Central memory CD4-positive, alpha-beta T cell (primary cell): ENCODE measurements around the gene CAPN15.
A peak's percentile ranks its signal among the peaks of the same experiment; 100 is the strongest.
"Not testable (repeated sequence)": the region's sequence is repeated elsewhere in the genome, so short reads cannot be mapped to it uniquely, and the experiment has no call there.

Experiments used
- DNase-seq: peaks from one replicate; pipeline ENCODE4 v3.0.0; 2022
- total RNA-seq, 3 experiments: gene quantifications; one replicate each; lab custom pipeline; 2026; lab: John Stamatoyannopoulos, UW

The CAPN15 gene
- 91.6 to 191 (median 115) reads per million in 3 experiments for total RNA-seq

GRCh38 chr16:527015-527903 is at the start of gene CAPN15:
Gene CAPN15, plus strand, starts transcription at chr16:527712. Its CDS starts 19,127 bp downstream, at chr16:546839.
- peak; percentile 86 for DNase-seq

GRCh38 chr16:478287-478686 is 49.2 kb upstream of the CAPN15 start:
- DNase-seq, result not testable (repeated sequence)

GRCh38 chr16:482468-483185 is 44.9 kb upstream of the CAPN15 start:
- no peak for DNase-seq

GRCh38 chr16:483341-484075 is 44.0 kb upstream of the CAPN15 start:
- no peak for DNase-seq

- no peak for DNase-seq
These were observed 37.9 kb upstream of the CAPN15 start for GRCh38 chr16:489606-490005.

- no peak for DNase-seq
These were observed 36.7 kb upstream of the CAPN15 start for GRCh38 chr16:490768-491167.

- no peak for DNase-seq
These were observed 36.1 kb upstream of the CAPN15 start for GRCh38 chr16:491220-491919.

- no peak for DNase-seq
These were observed 35.2 kb upstream of the CAPN15 start for GRCh38 chr16:492211-492875.

GRCh38 chr16:494676-495075 is 32.8 kb upstream of the CAPN15 start:
- not testable (repeated sequence) for DNase-seq

- no peak for DNase-seq
These were observed 32.3 kb upstream of the CAPN15 start for GRCh38 chr16:495127-495748.

- no peak for DNase-seq
These were observed 31.2 kb upstream of the CAPN15 start for GRCh38 chr16:496097-496886.

- DNase-seq, result no peak
These were observed 30.3 kb upstream of the CAPN15 start for GRCh38 chr16:497258-497657.

- DNase-seq, result no peak
These were observed 27.6 kb upstream of the CAPN15 start for GRCh38 chr16:499924-500323.

GRCh38 chr16:500709-501108 is 26.8 kb upstream of the CAPN15 start:
- no peak for DNase-seq

- DNase-seq, result no peak
These were observed 25.2 kb upstream of the CAPN15 start for GRCh38 chr16:502179-502943.

- no peak for DNase-seq
These were observed 24.1 kb upstream of the CAPN15 start for GRCh38 chr16:503150-504071.

GRCh38 chr16:505479-506245 is 21.9 kb upstream of the CAPN15 start:
- no peak for DNase-seq

- no peak for DNase-seq
These were observed 21.3 kb upstream of the CAPN15 start for GRCh38 chr16:506246-506546.
